Hematopoietic multipotent progenitor cell treated with erythropoietin and hydrocortisone succinate and interleukin-3 and kit ligand, for 15 days (in vitro differentiated cells): ENCODE measurements around the gene CISD3.
A peak's percentile ranks its signal among the peaks of the same experiment; 100 is the strongest.

ENCODE experiments used
- DNase-seq: peaks from one replicate; pipeline ENCODE4 v3.0.0-alpha.2; 2015; ENCODE audit warnings: low spot score

The CISD3 gene

GRCh38 chr17:38745545-38745944, 15.4 kb downstream of the CISD3 start:
- DNase-seq = no peak

- no peak for DNase-seq
Observed at GRCh38 chr17:38746004-38746848, 16.1 kb downstream of the CISD3 start.

GRCh38 chr17:38746849-38747462, 16.8 kb downstream of the CISD3 start:
- no peak for DNase-seq

- no peak for DNase-seq
Observed at GRCh38 chr17:38747463-38748148, 17.5 kb downstream of the CISD3 start.

GRCh38 chr17:38748149-38748891, 18.2 kb downstream of the CISD3 start, which contains the start of gene PCGF2:
TSS of gene PCGF2 (minus strand) at chr17:38748336. CDS start at chr17:38740402, 7,934 bp downstream.
- DNase-seq = no peak

GRCh38 chr17:38748892-38749222, 18.7 kb downstream of the CISD3 start:
- DNase-seq = no peak

- DNase-seq = no peak
Observed at GRCh38 chr17:38749223-38750043, 19.3 kb downstream of the CISD3 start.

- DNase-seq = no peak
Observed at GRCh38 chr17:38750044-38750311, 19.8 kb downstream of the CISD3 start.

GRCh38 chr17:38750312-38751121, 20.4 kb downstream of the CISD3 start:
- no peak for DNase-seq

- DNase-seq = no peak
Observed at GRCh38 chr17:38751144-38751807, 21.1 kb downstream of the CISD3 start.

GRCh38 chr17:38751808-38752307, 21.7 kb downstream of the CISD3 start:
- DNase-seq = peak; percentile 67

- peak; percentile 97 for DNase-seq
Observed at GRCh38 chr17:38752308-38753070, 22.3 kb downstream of the CISD3 start, which contains the start of gene PSMB3. TSS of gene PSMB3 (plus strand) at chr17:38752741. CDS start at chr17:38752827, 86 bp downstream.

- DNase-seq = no peak
Observed at GRCh38 chr17:38753071-38753506, 22.9 kb downstream of the CISD3 start.

GRCh38 chr17:38761612-38762011, 31.5 kb downstream of the CISD3 start:
- peak; percentile 30 for DNase-seq

GRCh38 chr17:38762231-38762630, 32.1 kb downstream of the CISD3 start:
- DNase-seq = no peak

GRCh38 chr17:38766341-38766740, 36.2 kb downstream of the CISD3 start:
- DNase-seq = no peak

- no peak for DNase-seq
Observed at GRCh38 chr17:38768417-38768816, 38.3 kb downstream of the CISD3 start.

GRCh38 chr17:38773258-38773657, 43.1 kb downstream of the CISD3 start:
- DNase-seq = no peak

GRCh38 chr17:38777641-38778250, 47.6 kb downstream of the CISD3 start:
- no peak for DNase-seq
